MM.1S (cell line): ENCODE data around the gene CEP192.

ENCODE experiments used
- DNase-seq: peaks from one replicate; pipeline ENCODE4 v3.0.0-alpha.2; 2015
- H2AFZ ChIP-seq: fragments of 300-600 bp; sonication (generic); 2 replicates; pipeline ENCODE4 v1.6.0; 2016; ENCODE audit warnings: antibody characterized with exemption, low read length
- H3F3A ChIP-seq: fragments of 300-600 bp; sonication (generic); 2 replicates; pipeline ENCODE4 v1.6.1; 2016; ENCODE audit warnings: mild to moderate bottlenecking, antibody characterized with exemption, low read length, moderate library complexity, mixed read lengths; ENCODE audit not compliant: insufficient read depth
- H3K27ac ChIP-seq: fragments of 300-600 bp; sonication (generic); 2 replicates; pipeline ENCODE4 v1.5.1; 2016; ENCODE audit warnings: mild to moderate bottlenecking, low read length
- H3K27me3 ChIP-seq: fragments of 300-600 bp; sonication (generic); replicated peaks from 2 replicates; pipeline ENCODE4 v1.6.0; 2016; ENCODE audit warnings: low read length; ENCODE audit not compliant: insufficient read depth
- H3K36me3 ChIP-seq: fragments of 300-600 bp; sonication (generic); replicated peaks from 2 replicates; pipeline ENCODE4 v1.6.1; 2016; ENCODE audit warnings: mild to moderate bottlenecking, low read length, mixed read lengths; ENCODE audit not compliant: insufficient read depth
- H3K4me1 ChIP-seq: fragments of 300-600 bp; sonication (generic); 2 replicates; pipeline ENCODE4 v1.6.1; 2016; ENCODE audit warnings: low read length, mixed read lengths
- H3K4me2 ChIP-seq: fragments of 300-600 bp; sonication (generic); 2 replicates; pipeline ENCODE4 v1.6.0; 2016; ENCODE audit warnings: low read depth, low read length
- H3K4me3 ChIP-seq: fragments of 300-600 bp; sonication (generic); 2 replicates; pipeline ENCODE4 v1.5.1; 2016; ENCODE audit warnings: low read length, mixed read lengths
- H3K79me2 ChIP-seq: fragments of 300-600 bp; sonication (generic); 2 replicates; pipeline ENCODE4 v1.6.1; 2016; ENCODE audit warnings: mixed run types, low read length, mixed read lengths
- H3K9ac ChIP-seq: fragments of 300-600 bp; sonication (generic); 2 replicates; pipeline ENCODE4 v1.6.1; 2016; ENCODE audit warnings: low read length, mixed read lengths
- H3K9me2 ChIP-seq: fragments of 300-600 bp; sonication (generic); replicated peaks from 2 replicates; pipeline ENCODE4 v1.6.1; 2016; ENCODE audit warnings: mild to moderate bottlenecking, low read length, mixed read lengths; ENCODE audit not compliant: insufficient read depth
- H3K9me3 ChIP-seq: fragments of 300-600 bp; sonication (generic); replicated peaks from 2 replicates; pipeline ENCODE4 v1.6.1; 2016; ENCODE audit warnings: mild to moderate bottlenecking, low read length, mixed read lengths; ENCODE audit not compliant: insufficient read depth
- H4K20me1 ChIP-seq: fragments of 300-600 bp; sonication (generic); 2 replicates; pipeline ENCODE4 v1.6.1; 2016; ENCODE audit warnings: mild to moderate bottlenecking, low read length, moderate library complexity, mixed read lengths; ENCODE audit not compliant: insufficient read depth
- EZH2 ChIP-seq: fragments of 300-600 bp; sonication (generic); optimal IDR thresholded peaks from 2 replicates; pipeline ENCODE3; 2017; ENCODE audit warnings: low read depth, mild to moderate bottlenecking, antibody characterized with exemption, low read length, mixed read lengths
- EZH2phosphoT487 ChIP-seq: fragments of 300-600 bp; sonication (generic); IDR thresholded peaks from 2 replicates; pipeline ENCODE4 v1.6.1; 2018; ENCODE audit warnings: antibody characterized with exemption, low read length
- TF ChIP-seq, protein P1 (sequence below): fragments of 300-600 bp; sonication (generic); IDR thresholded peaks from 2 replicates; pipeline ENCODE4 v1.5.1; 2016; ENCODE audit warnings: antibody characterized with exemption, low read length, mixed read lengths

The CEP192 gene

DNA sequence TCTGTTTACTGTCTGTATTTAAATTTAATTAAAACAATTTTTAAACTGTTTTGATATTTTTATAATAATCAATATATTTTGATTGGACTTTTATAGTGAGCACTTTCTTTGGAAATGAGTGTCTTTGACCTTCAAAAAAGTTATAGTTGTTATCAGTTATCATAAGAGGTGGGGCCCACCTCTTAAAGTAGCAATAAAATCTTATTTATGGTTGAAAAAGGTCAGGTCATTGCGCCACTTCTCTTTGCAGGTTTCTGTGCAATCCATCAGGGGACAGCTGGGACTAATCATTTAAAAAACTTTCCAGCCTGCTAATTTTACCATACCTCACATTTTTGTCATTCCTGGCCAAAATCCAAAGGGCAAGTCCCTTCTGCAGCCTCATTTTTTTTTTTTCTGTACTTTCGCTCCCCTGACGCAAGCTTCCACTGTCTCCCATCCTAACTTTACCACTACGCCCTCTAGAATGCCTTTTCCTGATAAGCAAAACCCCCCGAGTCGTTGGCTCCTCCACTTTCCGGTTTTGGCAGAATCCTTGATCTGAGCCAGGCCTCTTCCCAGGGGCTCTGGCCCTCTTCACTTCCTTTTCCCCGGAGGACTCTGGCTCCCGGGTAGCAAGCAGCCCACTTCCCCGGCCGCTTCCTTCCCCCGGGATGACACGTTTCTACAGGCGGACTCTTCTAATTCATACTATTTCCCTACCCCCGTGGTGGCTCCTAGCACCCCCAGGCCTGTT is 44.4 kb upstream of the CEP192 start:
- peaks cover 26% of the 10 kb centered on the region for H3F3A ChIP-seq
- peak overlapping the region; percentile 93 for H3K4me2 ChIP-seq
- peak overlapping the region; percentile 90 for H3K27ac ChIP-seq
- peak overlapping the region; percentile 82 for H3K9ac ChIP-seq
- H3K79me2 ChIP-seq = peaks cover 37% of the 10 kb centered on the region
- peak; percentile 21 for DNase-seq
- H3K4me1 ChIP-seq = peaks cover 5% of the 10 kb centered on the region; the same call in 1 of the 2 replicates
- H3K27me3 ChIP-seq = no peaks in the 10 kb centered on the region
- no peaks in the 10 kb centered on the region for H3K36me3 ChIP-seq
- peak overlapping the region; percentile 93 for H2AFZ ChIP-seq
- peak overlapping the region; percentile 95 for H3K4me3 ChIP-seq
- no peaks in the 10 kb centered on the region for H4K20me1 ChIP-seq
- no peaks in the 10 kb centered on the region for H3K9me3 ChIP-seq
- H3K9me2 ChIP-seq = no peaks in the 10 kb centered on the region
- no peak for TF ChIP-seq EZH2
- no peak for TF ChIP-seq EZH2phosphoT487
- TF ChIP-seq, protein P1, sequence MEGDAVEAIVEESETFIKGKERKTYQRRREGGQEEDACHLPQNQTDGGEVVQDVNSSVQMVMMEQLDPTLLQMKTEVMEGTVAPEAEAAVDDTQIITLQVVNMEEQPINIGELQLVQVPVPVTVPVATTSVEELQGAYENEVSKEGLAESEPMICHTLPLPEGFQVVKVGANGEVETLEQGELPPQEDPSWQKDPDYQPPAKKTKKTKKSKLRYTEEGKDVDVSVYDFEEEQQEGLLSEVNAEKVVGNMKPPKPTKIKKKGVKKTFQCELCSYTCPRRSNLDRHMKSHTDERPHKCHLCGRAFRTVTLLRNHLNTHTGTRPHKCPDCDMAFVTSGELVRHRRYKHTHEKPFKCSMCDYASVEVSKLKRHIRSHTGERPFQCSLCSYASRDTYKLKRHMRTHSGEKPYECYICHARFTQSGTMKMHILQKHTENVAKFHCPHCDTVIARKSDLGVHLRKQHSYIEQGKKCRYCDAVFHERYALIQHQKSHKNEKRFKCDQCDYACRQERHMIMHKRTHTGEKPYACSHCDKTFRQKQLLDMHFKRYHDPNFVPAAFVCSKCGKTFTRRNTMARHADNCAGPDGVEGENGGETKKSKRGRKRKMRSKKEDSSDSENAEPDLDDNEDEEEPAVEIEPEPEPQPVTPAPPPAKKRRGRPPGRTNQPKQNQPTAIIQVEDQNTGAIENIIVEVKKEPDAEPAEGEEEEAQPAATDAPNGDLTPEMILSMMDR = no peak

- H3K79me2 ChIP-seq = peaks cover 45% of the 10 kb centered on the region
These were observed 43.7 kb upstream of the CEP192 start, which contains the start of gene SEH1L for GRCh38 chr18:12947285-12948049. TSS of gene SEH1L (plus strand) at chr18:12948011. CDS start at chr18:12948122, 111 bp downstream.

DNA sequence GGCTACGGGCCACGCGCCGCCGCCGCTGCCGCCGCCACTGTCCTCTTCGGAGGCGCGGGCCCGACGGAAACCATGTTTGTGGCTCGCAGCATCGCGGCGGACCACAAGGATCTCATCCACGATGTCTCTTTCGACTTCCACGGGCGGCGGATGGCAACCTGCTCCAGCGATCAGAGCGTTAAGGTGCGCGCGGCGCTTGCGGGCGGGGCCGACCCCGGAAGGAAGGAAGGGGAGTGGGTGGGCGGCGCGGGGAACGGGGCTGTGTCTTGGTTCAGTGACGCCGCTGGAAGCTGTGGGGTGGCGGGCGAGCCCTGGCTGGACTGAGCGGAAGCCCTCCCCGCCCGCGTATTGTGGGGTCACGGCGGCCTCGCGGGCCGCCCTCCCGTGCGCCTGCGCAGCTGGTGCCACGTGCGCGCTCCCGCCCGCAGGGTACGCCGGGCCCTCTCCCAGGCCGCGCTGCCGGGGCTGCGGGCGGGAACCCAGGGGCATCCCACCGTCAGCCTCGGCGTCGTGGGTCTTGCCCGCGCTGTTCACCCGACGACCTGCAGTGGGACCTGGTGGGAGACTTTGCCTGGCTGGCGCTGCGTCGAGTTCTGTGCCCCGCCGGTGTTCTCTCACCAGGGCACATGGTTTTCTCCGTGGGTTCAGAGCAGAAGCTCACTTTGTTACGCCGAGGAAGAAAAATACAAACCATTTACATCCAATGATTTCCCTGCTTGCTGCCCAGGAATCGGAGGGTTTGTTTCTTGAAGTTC is 42.9 kb upstream of the CEP192 start:
- H3K36me3 ChIP-seq = no peaks in the 10 kb centered on the region
- peak overlapping the region; percentile 95 for H3K4me3 ChIP-seq
- peaks cover 26% of the 10 kb centered on the region for H3F3A ChIP-seq
- no peaks in the 10 kb centered on the region for H3K27me3 ChIP-seq
- DNase-seq = peak; percentile 96
- H3K27ac ChIP-seq = peak overlapping the region; percentile 99
- peaks cover 49% of the 10 kb centered on the region for H3K79me2 ChIP-seq
- H4K20me1 ChIP-seq = no peaks in the 10 kb centered on the region
- H3K4me1 ChIP-seq = peaks cover 5% of the 10 kb centered on the region; the same call in 1 of the 2 replicates
- no peaks in the 10 kb centered on the region for H3K9me3 ChIP-seq
- TF ChIP-seq EZH2 (no peak), EZH2phosphoT487 (no peak)
- TF ChIP-seq, protein P1 = no peak
- peak overlapping the region; percentile 81 for H2AFZ ChIP-seq
- H3K9me2 ChIP-seq = no peaks in the 10 kb centered on the region
- H3K9ac ChIP-seq = peak overlapping the region; percentile 94
- peak overlapping the region; percentile 76 for H3K4me2 ChIP-seq

More at GRCh38 chr18:12947285-12948049, 43.7 kb upstream of the CEP192 start, which contains the start of gene SEH1L:
- Histone ChIP-seq H3K4me1 (peaks cover 5% of the 10 kb centered on the region; the same call in 1 of the 2 replicates), H3K4me2 (peak within 1 kb of the TSS; percentile 93), H3K36me3 (no peaks in the 10 kb centered on the region), H2AFZ (peak within 1 kb of the TSS; percentile 93), H4K20me1 (no peaks in the 10 kb centered on the region), H3K27me3 (no peaks in the 10 kb centered on the region), H3K9me3 (no peaks in the 10 kb centered on the region), H3K9me2 (no peaks in the 10 kb centered on the region), H3F3A (peaks cover 26% of the 10 kb centered on the region), H3K27ac (peak within 1 kb of the TSS; percentile 99), H3K4me3 (peak within 1 kb of the TSS; percentile 95), H3K9ac (peak within 1 kb of the TSS; percentile 94)
- peak; percentile 96 for DNase-seq
- TF ChIP-seq EZH2 (no peak), EZH2phosphoT487 (no peak)
- TF ChIP-seq, protein P1 = no peak
